Measurements from ENCODE around the gene ITGA8.

GRCh38 chr10:15489431-15489830, 230.3 kb downstream of the ITGA8 start:
- TF ChIP-seq CTCF (IDR thresholded peaks at IDR 0.05) (no peak), POLR2A (IDR thresholded peaks at IDR 0.05) (no peak), POLR2AphosphoS5 (IDR thresholded peaks at IDR 0.05; ENCODE audit: insufficient read depth in 1 of 2, low read depth in 1 of 2) (no peak)
